Measurements from ENCODE around the gene LEF1. TPM values are rescaled to one million over a fixed set of nuclear protein-coding genes. Genes with fewer than 3 reads are reported as not detected.

The LEF1 gene
- total RNA-seq, 2 donors from 2014 or later = 2.1 to 3.4 TPM

DNA sequence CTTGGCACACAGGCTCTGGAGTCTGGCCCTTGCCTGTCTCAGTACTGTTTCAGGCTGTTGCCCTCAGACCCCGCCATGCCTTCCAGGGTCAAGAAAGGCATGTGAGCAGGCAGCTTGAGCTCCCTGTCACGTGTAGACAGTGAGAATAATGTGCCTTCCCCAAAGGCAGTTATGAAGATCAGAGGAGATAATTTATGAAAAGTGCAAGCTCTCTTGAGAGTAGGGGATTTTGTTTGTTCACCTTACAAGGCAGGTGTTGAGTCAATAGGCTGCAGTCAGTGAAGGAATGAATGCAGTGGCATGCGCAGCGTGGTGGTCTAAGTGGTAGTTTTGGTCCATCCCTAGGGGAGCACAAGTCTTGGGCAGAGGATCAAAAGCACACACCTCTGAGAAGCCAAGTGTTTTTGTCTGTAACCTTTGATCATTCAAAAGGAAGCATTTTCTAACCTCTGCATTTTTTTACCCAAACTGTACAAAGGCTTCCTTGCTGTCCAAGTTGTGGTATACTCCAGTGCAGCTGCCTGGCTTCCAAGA lies 164.7 kb downstream of the LEF1 start:
- no peak overlapping the region for H3K27ac ChIP-seq
- H3K4me1 ChIP-seq = no peaks in the 10 kb centered on the region
- DNase-seq = no peak
- no peak overlapping the region for H3K4me3 ChIP-seq
- H3K9ac ChIP-seq (ENCODE audit: low read depth in 2 of 2, low read length in 2 of 2) = no peak overlapping the region
- intact Hi-C loops (cut with DNase I) = no loop called here
- TF ChIP-seq, protein P1, sequence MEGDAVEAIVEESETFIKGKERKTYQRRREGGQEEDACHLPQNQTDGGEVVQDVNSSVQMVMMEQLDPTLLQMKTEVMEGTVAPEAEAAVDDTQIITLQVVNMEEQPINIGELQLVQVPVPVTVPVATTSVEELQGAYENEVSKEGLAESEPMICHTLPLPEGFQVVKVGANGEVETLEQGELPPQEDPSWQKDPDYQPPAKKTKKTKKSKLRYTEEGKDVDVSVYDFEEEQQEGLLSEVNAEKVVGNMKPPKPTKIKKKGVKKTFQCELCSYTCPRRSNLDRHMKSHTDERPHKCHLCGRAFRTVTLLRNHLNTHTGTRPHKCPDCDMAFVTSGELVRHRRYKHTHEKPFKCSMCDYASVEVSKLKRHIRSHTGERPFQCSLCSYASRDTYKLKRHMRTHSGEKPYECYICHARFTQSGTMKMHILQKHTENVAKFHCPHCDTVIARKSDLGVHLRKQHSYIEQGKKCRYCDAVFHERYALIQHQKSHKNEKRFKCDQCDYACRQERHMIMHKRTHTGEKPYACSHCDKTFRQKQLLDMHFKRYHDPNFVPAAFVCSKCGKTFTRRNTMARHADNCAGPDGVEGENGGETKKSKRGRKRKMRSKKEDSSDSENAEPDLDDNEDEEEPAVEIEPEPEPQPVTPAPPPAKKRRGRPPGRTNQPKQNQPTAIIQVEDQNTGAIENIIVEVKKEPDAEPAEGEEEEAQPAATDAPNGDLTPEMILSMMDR (IDR thresholded peaks at IDR 0.05) = no peak
- no peaks in the 10 kb centered on the region for H3K36me3 ChIP-seq
- no peaks in the 10 kb centered on the region for H3K27me3 ChIP-seq
- no peaks in the 10 kb centered on the region for H3K9me3 ChIP-seq

DNA sequence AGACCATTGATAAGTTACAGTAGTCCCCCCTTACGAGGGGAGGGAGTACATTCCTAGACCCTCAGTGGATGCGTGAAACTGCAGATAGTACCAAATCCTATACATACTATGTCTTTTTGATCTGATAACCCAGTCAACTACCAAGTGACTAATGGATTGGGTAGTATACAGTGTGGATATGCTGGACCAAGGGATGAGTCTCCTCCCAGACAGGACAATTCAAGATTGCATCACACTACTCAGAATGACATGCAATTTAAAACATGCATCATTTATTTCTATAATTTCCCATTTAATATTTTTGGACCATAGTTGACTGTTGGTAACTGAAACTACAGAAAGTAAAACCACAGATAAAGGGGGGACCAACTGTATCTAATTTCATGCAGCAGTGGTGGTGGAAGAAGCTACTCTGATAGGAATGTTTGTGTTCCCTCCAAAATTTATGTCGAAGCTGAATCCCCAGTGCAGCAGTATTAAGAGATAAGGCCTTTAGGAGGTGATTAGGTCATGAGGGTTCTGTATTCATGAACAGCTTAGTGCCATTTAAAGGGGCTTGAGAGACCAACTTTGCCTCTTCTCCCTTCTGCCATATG lies 167.1 kb downstream of the LEF1 start:
- no peaks in the 10 kb centered on the region for H3K27me3 ChIP-seq
- no peak overlapping the region for H3K9ac ChIP-seq (ENCODE audit: low read depth in 2 of 2, low read length in 2 of 2)
- no peaks in the 10 kb centered on the region for H3K4me1 ChIP-seq
- no peak overlapping the region for H3K4me3 ChIP-seq
- H3K9me3 ChIP-seq = no peaks in the 10 kb centered on the region
- TF ChIP-seq, protein P1 (IDR thresholded peaks at IDR 0.05) = no peak
- H3K36me3 ChIP-seq = no peaks in the 10 kb centered on the region
- H3K27ac ChIP-seq = no peak overlapping the region
- intact Hi-C loops (cut with DNase I) = no loop called here
- DNase-seq = no peak

DNA sequence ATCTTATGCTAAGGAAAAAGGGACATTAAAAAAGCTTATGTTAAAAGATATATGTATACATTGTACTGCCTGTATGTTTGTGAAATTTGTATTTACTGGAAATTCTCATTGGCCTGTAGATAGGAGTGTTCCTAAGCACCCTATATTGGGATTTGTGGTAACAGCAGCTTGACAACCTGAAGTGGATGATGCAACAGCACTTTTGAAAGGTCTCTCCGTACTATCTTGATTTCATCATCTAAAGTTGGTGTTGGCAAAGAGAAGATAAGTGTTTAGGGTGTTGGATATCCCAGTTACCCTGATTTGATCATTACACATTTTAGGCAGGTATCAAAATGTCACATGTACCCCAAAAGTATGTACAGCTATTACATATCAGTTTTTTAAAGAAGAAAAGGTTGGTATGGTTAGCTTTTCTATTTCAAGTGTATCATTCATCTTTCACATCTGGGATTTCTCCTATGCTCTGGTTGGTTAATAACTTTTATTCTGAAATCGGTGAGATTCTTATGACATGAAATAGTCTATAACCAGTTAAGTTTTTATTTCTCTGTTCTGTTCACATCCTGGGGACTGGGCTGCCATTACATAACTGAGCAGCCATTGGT lies 168.7 kb downstream of the LEF1 start:
- H3K27me3 ChIP-seq = no peaks in the 10 kb centered on the region
- no peaks in the 10 kb centered on the region for H3K36me3 ChIP-seq
- H3K9ac ChIP-seq (ENCODE audit: low read depth in 2 of 2, low read length in 2 of 2) = no peak overlapping the region
- no peak overlapping the region for H3K27ac ChIP-seq
- intact Hi-C loops (cut with DNase I) = no loop called here
- H3K4me3 ChIP-seq = no peak overlapping the region
- TF ChIP-seq, protein P1 (IDR thresholded peaks at IDR 0.05) = no peak
- H3K4me1 ChIP-seq = no peaks in the 10 kb centered on the region
- H3K9me3 ChIP-seq = no peaks in the 10 kb centered on the region
- DNase-seq = no peak

DNA sequence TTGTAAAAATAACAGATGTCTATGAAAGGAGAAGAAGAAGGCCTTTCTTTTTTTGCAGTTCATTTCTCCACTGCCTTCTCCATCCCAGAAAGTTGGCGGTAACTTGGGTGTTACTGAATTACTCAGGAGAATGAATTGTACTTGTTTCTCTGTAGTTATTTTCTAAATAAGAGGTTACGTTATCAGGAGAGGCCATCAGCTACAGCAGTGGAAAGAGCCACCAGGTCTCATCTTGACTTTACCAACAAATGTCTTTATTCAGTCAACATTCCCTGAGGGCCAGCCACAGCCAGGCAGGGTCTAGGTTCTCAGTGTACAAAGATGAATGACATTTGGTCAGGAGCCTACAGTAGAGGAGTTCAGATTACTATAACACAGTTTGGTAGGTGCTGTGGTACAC lies 170.9 kb downstream of the LEF1 start:
- Histone ChIP-seq H3K27ac (no peak overlapping the region), H3K9ac (ENCODE audit: low read depth in 2 of 2, low read length in 2 of 2) (no peak overlapping the region), H3K4me3 (no peak overlapping the region), H3K4me1 (no peaks in the 10 kb centered on the region), H3K9me3 (no peaks in the 10 kb centered on the region), H3K27me3 (no peaks in the 10 kb centered on the region), H3K36me3 (no peaks in the 10 kb centered on the region)
- TF ChIP-seq, protein P1 (IDR thresholded peaks at IDR 0.05) = no peak
- DNase-seq = no peak
- intact Hi-C loops (cut with DNase I) = no loop called here

Other genes starting within 250 kb of the LEF1 start
- 1 to 10 TPM; 2.4 to 4.2 TPM for gene CYP2U1, start 237.4 kb downstream of the LEF1 start, total RNA-seq
- 100 to 1,000 TPM; 121 to 213 TPM for gene HADH, start 179.0 kb downstream of the LEF1 start, total RNA-seq